DMS153 (cell line): ENCODE results near the gene SHROOM3.
A peak's percentile ranks its signal among the peaks of the same experiment; 100 is the strongest.
"Not testable (repeated sequence)": the region's sequence is repeated elsewhere in the genome, so short reads cannot be mapped to it uniquely, and the experiment has no call there.

Experiments
- DNase-seq: peaks from one replicate; lab custom pipeline; 2025; lab: John Stamatoyannopoulos, UW

The SHROOM3 gene

DNA sequence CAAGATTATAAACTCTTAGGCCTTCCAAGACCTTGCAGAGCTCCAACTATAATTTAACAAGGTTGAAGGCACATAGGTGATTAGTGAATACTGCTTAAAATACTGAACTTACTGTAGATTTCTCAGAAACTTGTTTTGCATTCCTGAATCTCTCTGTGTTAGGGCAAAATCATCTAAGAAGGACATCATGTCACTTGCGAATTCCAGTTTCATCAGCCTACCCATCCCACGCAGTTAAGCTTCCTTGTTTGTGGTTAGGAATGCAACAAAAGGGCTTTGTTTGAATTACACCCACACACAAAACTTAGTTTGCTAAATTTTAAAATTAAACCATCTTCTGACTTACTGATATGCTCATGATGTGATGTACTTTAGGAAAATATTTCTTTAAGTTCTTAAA lies 288.9 kb downstream of the SHROOM3 start:
- DNase-seq, result no peak

DNA sequence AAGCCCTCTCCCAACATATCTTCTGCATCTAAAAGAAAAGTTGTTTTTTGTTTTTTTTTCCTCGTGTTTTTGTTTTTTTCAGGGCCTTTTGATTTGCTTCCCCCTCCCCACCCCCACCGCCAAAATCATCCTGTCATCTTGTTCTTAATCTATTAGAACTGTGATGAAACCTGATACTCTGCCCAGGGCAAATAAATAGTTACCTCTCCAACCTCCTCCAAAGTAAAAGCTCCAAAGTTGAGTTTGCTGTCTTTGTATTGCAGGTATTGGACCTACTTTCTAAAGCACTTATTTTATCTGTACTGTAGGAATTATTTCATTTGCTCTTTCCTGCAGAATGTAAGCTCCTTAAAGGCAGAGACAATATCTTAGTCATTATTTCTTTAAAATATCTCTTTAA lies 290.0 kb downstream of the SHROOM3 start:
- no peak for DNase-seq

DNA sequence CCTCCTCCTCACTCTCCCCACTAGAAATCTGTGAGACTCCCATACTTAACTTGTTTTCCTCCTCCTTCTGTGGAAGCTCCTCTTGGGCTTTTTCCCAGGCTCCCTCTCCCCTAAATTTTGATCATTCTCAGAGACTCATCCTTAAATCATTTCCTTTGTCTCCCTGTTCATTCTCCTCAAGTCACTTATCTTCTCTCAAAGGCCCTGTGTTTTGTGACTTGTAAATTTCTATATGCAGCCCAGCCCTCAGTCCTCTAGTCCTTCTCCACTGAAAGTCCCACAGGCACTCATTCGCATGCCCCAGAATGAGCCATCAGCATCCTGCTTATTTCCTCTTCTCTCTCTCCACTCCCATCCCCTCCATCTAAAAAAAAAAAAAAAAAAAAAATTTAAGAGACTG lies 291.1 kb downstream of the SHROOM3 start:
- no peak for DNase-seq

DNA sequence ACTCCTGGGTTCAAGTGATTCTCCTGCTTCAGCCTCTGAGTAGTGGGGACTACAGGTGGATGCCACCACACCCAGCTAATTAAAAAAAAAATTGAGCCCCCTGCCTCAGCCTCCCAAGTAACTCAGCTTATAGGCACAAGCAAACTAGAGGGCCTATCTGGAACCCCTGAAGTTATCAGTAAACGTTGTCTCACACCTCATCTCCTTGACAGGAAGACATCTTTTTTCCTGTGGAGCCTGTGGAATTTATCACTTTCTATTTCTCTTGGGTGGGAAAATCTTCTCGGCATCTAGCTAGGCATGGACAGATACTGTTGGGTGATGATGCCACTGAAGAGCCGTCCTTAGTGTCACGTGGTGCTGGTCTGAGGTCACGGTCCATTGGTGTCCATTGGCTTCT lies 291.6 kb downstream of the SHROOM3 start:
- no peak for DNase-seq

- DNase-seq, result not testable (repeated sequence)
Measured at GRCh38 chr4:76727934-76728333, 292.9 kb downstream of the SHROOM3 start.

DNA sequence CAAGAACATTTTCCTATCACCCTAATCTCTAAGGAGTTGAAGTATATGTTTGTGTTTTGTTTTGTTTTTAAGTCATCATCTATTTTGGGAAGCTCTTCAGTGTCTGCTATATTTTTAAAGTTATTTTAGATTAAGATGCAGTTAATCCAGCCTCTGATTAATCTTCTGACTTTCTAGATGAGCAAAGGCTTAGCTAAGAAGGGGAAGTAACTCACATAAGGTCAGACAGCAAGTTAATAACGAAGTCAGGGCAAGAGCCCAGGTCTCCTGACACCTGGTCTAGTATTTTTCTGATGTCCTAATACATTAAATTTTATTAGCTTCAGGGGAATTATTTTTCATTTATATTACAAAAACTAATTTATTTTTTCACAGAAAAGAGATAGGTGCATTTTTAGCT lies 294.4 kb downstream of the SHROOM3 start:
- DNase-seq, result no peak

DNA sequence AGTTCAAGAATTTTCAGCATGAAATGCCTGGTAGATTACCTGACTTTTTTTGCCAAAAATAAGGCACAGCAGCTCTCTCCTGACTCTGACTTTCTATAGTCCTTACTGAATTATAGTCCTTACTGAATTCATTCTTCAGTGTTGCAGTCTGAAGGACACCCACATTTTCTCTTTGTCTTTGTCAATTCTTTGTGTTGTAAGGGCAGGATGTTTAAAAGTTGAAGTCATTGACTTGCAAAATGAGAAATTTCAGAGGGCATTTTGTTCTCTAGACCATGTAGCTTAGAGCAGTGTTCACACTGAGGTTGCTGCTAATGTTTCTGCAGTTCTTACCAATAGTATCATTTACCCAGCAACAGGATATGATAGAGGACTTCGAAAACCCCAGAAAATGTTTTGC lies 295.0 kb downstream of the SHROOM3 start:
- DNase-seq, result no peak

- DNase-seq, result no peak
Measured at GRCh38 chr4:76732246-76732645, 297.2 kb downstream of the SHROOM3 start.

GRCh38 chr4:76733068-76733771 lies 298.2 kb downstream of the SHROOM3 start:
- DNase-seq, result peak; percentile 43

DNA sequence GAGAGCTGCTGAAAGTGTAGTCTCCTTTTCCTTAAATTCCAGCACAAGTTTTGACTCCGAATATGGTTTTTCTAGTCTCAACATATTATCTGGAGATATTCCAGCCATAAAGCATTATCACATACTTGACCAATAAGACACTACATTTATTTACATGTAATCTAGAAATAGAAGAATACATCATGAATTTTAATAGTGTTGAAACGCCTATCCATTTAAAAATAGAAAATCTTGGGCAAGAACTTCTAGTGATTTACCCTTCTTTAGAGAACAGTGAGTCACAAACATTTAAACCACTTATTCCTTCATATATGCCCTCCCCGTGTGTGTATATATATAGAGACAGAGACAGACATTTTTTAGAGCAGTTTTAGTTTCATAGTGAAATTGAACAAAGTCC lies 301.4 kb downstream of the SHROOM3 start:
- DNase-seq, result no peak

- DNase-seq, result no peak
Measured at GRCh38 chr4:76737180-76737579, 302.2 kb downstream of the SHROOM3 start.

- DNase-seq, result no peak
Measured at GRCh38 chr4:76737771-76738085, 302.7 kb downstream of the SHROOM3 start.

DNA sequence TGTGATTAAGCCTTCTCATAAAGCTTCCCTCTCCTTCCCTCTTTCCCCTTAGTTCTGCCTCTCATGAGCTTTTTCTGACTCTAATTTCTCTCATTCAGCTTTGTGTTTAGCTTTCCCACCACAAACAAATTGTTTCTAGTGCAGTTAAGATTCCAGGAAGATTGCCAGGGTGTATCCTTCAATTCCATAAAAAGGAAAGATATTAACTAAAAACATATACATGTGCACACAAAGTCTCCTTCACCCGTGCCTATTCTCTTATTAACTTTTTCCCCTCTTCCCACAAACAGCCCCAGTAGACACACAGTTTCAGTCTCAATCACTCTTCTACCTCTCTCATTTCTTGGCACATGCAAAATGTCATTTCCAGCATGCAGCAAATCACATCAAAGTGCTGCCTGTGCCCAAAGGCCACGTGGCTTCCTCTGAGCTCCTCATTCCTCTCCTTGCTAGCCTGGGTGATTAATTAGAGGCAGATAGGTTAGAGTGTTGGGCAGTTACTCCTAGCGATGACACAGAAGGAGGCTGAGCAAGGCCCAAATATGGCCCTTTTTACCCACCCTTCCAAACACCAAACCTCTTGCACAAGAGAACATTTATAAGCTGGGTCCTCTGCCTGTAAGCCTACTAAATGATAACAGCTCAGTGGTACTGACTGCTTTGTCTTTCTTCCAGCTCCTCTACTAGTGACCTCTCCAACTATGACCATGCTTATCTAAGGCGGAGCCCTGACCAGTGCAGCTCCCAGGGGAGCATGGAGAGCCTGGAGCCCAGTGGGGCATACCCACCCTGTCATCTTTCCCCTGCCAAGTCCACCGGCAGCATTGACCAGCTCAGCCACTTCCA lies 303.3 kb downstream of the SHROOM3 start:
- DNase-seq, result no peak

GRCh38 chr4:76740192-76740591 lies 305.2 kb downstream of the SHROOM3 start:
- no peak for DNase-seq

- DNase-seq, result no peak
Measured at GRCh38 chr4:76740866-76741662, 306.0 kb downstream of the SHROOM3 start.

- DNase-seq, result no peak
Measured at GRCh38 chr4:76741663-76742020, 306.6 kb downstream of the SHROOM3 start.

- no peak for DNase-seq
Measured at GRCh38 chr4:76744241-76744921, 309.4 kb downstream of the SHROOM3 start.

DNA sequence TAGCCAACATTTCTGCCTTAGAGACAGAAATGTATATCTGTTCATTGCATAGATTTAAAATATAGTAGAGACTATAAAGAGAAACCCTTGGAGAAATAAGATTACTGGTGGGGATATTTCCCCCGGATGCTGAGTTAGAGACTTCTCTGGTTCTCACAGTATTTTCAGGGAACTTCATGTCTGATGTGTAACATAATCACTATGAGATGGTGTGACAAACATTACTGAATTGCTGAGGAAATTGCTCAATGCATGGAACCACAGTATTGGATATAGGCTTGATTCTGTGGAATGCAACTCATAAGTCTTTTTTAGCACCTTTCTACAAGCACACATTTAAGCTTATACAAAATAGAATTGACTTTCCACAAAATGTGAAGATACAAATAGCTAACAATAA lies 310.2 kb downstream of the SHROOM3 start:
- no peak for DNase-seq

DNA sequence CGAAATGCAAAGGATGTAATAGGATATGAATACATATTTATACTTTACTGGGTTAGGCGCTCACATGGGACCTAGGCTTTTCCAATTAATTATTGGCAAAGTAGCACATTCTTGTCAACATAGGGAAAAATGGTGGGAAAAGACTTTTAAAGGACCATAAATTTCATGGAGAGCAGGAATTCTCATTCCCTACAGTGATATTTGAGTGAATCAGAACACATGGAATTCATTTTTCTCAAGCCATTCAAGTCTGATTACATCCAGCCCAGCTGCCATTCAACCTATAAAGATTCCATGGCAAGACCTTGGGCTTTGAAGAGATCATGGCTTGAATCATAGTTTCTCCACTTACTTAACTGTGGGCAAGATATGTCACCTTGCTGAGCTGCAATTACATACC lies 312.5 kb downstream of the SHROOM3 start:
- no peak for DNase-seq

- DNase-seq, result peak; percentile 19
Measured at GRCh38 chr4:76748649-76749048, 313.6 kb downstream of the SHROOM3 start.

DNA sequence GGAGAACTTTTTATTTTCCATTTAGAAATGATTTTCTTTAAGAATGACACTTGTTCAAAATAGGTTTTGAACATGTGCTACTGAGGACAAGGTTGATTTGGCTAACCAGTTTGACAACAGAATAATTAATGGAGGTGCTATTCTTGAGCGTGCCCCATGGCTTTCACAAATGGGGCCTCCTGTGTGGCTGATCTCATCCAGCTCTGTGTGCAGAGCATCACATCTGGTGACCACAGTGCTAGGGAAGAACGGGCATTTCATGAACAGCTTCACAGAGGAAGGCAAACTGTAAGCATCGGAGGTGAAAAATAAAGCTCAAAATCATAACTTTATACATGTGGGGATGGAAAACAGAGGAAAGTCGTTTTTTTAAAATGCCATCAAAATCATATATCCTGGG lies 314.3 kb downstream of the SHROOM3 start:
- DNase-seq, result no peak

DNA sequence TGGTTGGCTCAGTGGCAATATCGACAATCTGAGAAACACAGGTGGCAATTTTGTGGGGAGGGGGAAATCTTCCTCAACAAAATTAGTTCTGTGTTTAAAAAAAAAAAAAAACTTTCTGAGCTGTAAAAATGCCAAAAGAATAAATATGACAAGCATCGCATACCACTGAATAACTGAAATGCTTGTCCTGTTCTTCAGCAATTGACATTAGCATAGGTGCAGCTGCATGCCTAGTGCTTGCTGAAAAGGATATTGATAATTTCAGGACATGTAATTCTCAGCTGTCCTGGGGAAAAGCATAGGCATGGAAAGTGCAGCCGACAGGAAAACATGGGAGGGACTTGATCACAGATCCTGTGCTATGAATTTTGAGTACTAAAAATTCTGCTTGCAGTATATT lies 315.7 kb downstream of the SHROOM3 start:
- no peak for DNase-seq
